ENCODE measurements around the gene HLA-G.
"Not testable (repeated sequence)": the region's sequence is repeated elsewhere in the genome, so short reads cannot be mapped to it uniquely, and the experiment has no call there.

The HLA-G gene

GRCh38 chr6:29872791-29873190, 45.2 kb downstream of the HLA-G start:
- no peak for TF ChIP-seq CTCF (IDR thresholded peaks at IDR 0.05)
- no peak overlapping the region for H3K27ac ChIP-seq
- H3K4me1 ChIP-seq (ENCODE audit: control insufficient read depth in 1 of 2, insufficient read depth in 1 of 2, low read depth in 1 of 2, low read length in 1 of 2), result no peaks in the 10 kb centered on the region
- no peaks in the 10 kb centered on the region for H3K36me3 ChIP-seq
- no peak overlapping the region for H3K4me3 ChIP-seq (ENCODE audit: low read depth in 1 of 2, low read length in 1 of 2)
- peaks cover 12% of the 10 kb centered on the region for H3K27me3 ChIP-seq
- H3K9me3 ChIP-seq, result no peaks in the 10 kb centered on the region

- TF ChIP-seq CTCF (IDR thresholded peaks at IDR 0.05), result no peak
- Histone ChIP-seq H3K27me3 (no peaks in the 10 kb centered on the region), H3K36me3 (no peaks in the 10 kb centered on the region), H3K27ac (no peak overlapping the region), H3K4me1 (ENCODE audit: control insufficient read depth in 1 of 2, insufficient read depth in 1 of 2, low read depth in 1 of 2, low read length in 1 of 2) (no peaks in the 10 kb centered on the region), H3K4me3 (ENCODE audit: low read depth in 1 of 2, low read length in 1 of 2) (no peak overlapping the region), H3K9me3 (no peaks in the 10 kb centered on the region)
Measured at GRCh38 chr6:29875257-29875656, 47.6 kb downstream of the HLA-G start.

DNA sequence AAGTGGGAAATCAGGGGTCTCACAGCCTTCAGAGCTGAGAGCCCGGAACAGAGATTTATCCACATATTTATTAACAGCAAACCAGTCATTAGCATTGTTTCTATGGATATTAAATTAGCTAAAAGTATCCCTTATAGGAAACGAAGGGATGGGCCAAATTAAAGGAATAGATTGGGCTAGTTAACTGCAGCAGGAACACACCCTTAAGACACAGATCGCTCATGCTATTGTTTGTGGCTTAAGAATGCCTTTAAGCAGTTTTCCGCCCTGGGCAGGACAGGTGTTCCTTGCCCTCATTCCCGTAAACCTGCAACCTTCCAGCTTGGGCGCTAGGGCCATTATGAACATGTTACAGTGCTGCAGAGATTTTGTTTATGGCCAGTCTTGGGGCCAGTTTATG, 48.1 kb downstream of the HLA-G start:
- H3K9me3 ChIP-seq; H3K4me3 ChIP-seq (ENCODE audit: low read depth in 1 of 2, low read length in 1 of 2); H3K36me3 ChIP-seq; H3K27me3 ChIP-seq; H3K4me1 ChIP-seq (ENCODE audit: control insufficient read depth in 1 of 2, insufficient read depth in 1 of 2, low read depth in 1 of 2, low read length in 1 of 2); H3K27ac ChIP-seq: not testable (repeated sequence)
